AG04450 (cell line): ENCODE measurements around the gene SERPINB8. TPM values are rescaled to one million over a fixed set of nuclear protein-coding genes. Genes with fewer than 3 reads are reported as not detected.
"Not testable (repeated sequence)": the region's sequence is repeated elsewhere in the genome, so short reads cannot be mapped to it uniquely, and the experiment has no call there.

ENCODE experiments used
- CTCF ChIA-PET: fragments of 300-600, 350-600 bp; formaldehyde crosslinking; extraction: SDS; loops from one replicate; lab custom pipeline; 2022; ENCODE audit warnings: antibody characterized with exemption, inconsistent platforms; lab: Charles Lee
- POLR2A ChIA-PET: fragments of 350-600 bp; formaldehyde crosslinking; extraction: SDS; loops from one replicate; lab custom pipeline; 2021; ENCODE audit warnings: antibody characterized with exemption, inconsistent platforms; lab: Yijun Ruan, JAX
- DNase-seq: peaks from one replicate; pipeline ENCODE4 v3.0.0-alpha.2; 2011; ENCODE audit warnings: low read depth, low spot score
- H3K27ac ChIP-seq: one replicate; pipeline ENCODE4 v1.5.1; 2012; ENCODE audit warnings: low read depth, low read length, control low read depth
- H3K27me3 ChIP-seq: one replicate; pipeline ENCODE4 v1.6.0; 2012; ENCODE audit warnings: low read length; ENCODE audit not compliant: control insufficient read depth, insufficient read depth
- H3K4me3 ChIP-seq: 2 replicates; pipeline ENCODE4 v1.5.1; 2011; ENCODE audit warnings: mild to moderate bottlenecking, low read depth, low read length, control low read depth
- H3K9me3 ChIP-seq: 2 replicates; pipeline ENCODE4 v1.5.1; 2012; ENCODE audit warnings: low read length; ENCODE audit not compliant: control insufficient read depth, insufficient read depth
- polyA minus RNA-seq: library from RNA; depleted of rRNA, polyadenylated mRNA; stranded (reverse); fragments of >200 nt; gene quantifications from 2 replicates; pipeline ENCODE4 v1.2.3, GENCODE V29; 2011; rRNA and poly(A)+ RNA removed
- polyA plus RNA-seq: library from polyadenylated mRNA; depleted of rRNA; stranded (reverse); fragments of >200 nt; gene quantifications from 2 replicates; pipeline ENCODE4 v1.2.3, GENCODE V29; 2011; rRNA removed
- TF ChIP-seq, protein P1 (sequence below): IDR thresholded peaks from 2 replicates; pipeline ENCODE4 v1.5.1; 2011; ENCODE audit warnings: low read depth, low read length, control low read depth, inconsistent platforms

The SERPINB8 gene
- polyA plus RNA-seq (14.7 and 17.9 TPM in 2 replicates), polyA minus RNA-seq (6.0 and 8.5 TPM in 2 replicates)

- Histone ChIP-seq H3K9me3 (no peaks in the 10 kb centered on the region; the same call in 1 of the 2 replicates), H3K27ac (peak within 1 kb of the TSS; percentile 99), H3K27me3 (no peaks in the 10 kb centered on the region), H3K4me3 (peak within 1 kb of the TSS; percentile 87)
- POLR2A ChIA-PET, result interaction anchor here (0.6 to 1.1 kb wide), 6 partner anchors 17 to 87 kb away, joined by 3 read pairs; no protein-coding TSS in a partner anchor
- CTCF ChIA-PET, result no interaction called here
- TF ChIP-seq, protein P1, sequence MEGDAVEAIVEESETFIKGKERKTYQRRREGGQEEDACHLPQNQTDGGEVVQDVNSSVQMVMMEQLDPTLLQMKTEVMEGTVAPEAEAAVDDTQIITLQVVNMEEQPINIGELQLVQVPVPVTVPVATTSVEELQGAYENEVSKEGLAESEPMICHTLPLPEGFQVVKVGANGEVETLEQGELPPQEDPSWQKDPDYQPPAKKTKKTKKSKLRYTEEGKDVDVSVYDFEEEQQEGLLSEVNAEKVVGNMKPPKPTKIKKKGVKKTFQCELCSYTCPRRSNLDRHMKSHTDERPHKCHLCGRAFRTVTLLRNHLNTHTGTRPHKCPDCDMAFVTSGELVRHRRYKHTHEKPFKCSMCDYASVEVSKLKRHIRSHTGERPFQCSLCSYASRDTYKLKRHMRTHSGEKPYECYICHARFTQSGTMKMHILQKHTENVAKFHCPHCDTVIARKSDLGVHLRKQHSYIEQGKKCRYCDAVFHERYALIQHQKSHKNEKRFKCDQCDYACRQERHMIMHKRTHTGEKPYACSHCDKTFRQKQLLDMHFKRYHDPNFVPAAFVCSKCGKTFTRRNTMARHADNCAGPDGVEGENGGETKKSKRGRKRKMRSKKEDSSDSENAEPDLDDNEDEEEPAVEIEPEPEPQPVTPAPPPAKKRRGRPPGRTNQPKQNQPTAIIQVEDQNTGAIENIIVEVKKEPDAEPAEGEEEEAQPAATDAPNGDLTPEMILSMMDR, result no peak
- peak; percentile 85 for DNase-seq
Observed at GRCh38 chr18:63969942-63970808, at the start of gene SERPINB8. Gene SERPINB8 (plus strand): TSS chr18:63970081. CDS start chr18:63978309, 8,228 bp downstream.

GRCh38 chr18:63922049-63922448, 47.8 kb upstream of the SERPINB8 start:
- Histone ChIP-seq H3K27ac (no peak overlapping the region), H3K9me3 (no peaks in the 10 kb centered on the region), H3K27me3 (no peaks in the 10 kb centered on the region), H3K4me3 (no peak overlapping the region)
- ChIA-PET CTCF (interaction anchor here (1.3 to 3.1 kb wide), 2 partner anchors 14 to 404 kb away, joined by 3 to 15 read pairs; no protein-coding TSS in a partner anchor), POLR2A (no interaction called here)
- no peak for DNase-seq
- TF ChIP-seq, protein P1, result no peak

DNA sequence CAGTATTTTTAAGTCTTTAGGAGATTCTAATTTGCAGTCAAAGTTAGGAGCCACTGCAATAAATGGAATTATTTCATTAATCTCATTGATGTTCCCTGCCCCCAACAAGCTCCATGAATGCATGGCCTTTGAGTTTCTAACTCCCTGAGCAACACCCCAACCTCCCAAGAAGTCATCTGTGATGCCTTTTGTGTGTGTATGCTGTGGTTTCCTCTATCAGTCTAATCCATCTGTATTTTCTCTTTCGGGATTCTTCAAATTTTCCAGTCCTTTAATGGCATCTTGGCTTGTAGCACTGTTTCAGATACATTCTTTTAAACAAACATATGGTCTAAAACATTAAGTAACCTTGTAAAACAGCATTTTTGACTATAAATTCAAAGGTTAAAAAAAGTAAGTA, 45.3 kb upstream of the SERPINB8 start:
- no peak for DNase-seq
- Histone ChIP-seq H3K9me3 (no peaks in the 10 kb centered on the region), H3K27ac (no peak overlapping the region), H3K27me3 (no peaks in the 10 kb centered on the region), H3K4me3 (no peak overlapping the region)
- TF ChIP-seq, protein P1, result no peak
- ChIA-PET CTCF (interaction anchor here (2.8 to 3.1 kb wide), 2 partner anchors 12 to 39 kb away, joined by 11 to 15 read pairs; no protein-coding TSS in a partner anchor), POLR2A (interaction anchor here (0.8 kb wide), 1 partner anchor 12 kb away, joined by 3 read pairs; no protein-coding TSS in a partner anchor)

- no peaks in the 10 kb centered on the region for H3K27me3 ChIP-seq
- TF ChIP-seq, protein P1, result no peak
Observed at GRCh38 chr18:63928331-63928730, 41.5 kb upstream of the SERPINB8 start.

GRCh38 chr18:63929369-63929768, 40.5 kb upstream of the SERPINB8 start:
- POLR2A ChIA-PET, CTCF ChIA-PET, H3K9me3 ChIP-seq, DNase-seq, H3K27ac ChIP-seq, H3K27me3 ChIP-seq, H3K4me3 ChIP-seq: not testable (repeated sequence)

More at GRCh38 chr18:63928331-63928730, 41.5 kb upstream of the SERPINB8 start:
- ChIA-PET CTCF (interaction anchor here (1.2 kb wide), 1 partner anchor 66 kb away, joined by 3 read pairs; no protein-coding TSS in a partner anchor), POLR2A (no interaction called here)
- H3K9me3 ChIP-seq, result no peaks in the 10 kb centered on the region
- no peak overlapping the region for H3K27ac ChIP-seq
- H3K4me3 ChIP-seq, result no peak overlapping the region
- DNase-seq, result no peak
